ENCODE results near the gene TBX15.

TBX15 gene

GRCh38 chr1:119001181-119002027, 13.3 kb upstream of the TBX15 start:
- H3K4me3 ChIP-seq (ENCODE audit: low read depth, low read length): no peak overlapping the region
- TF ChIP-seq CTCF (IDR thresholded peaks at IDR 0.05; ENCODE audit: low read depth, low read length): no peak

GRCh38 chr1:119000371-119001180, 12.4 kb upstream of the TBX15 start:
- peak overlapping the region; percentile 40 for H3K4me3 ChIP-seq (ENCODE audit: low read depth, low read length)
- TF ChIP-seq CTCF (IDR thresholded peaks at IDR 0.05; ENCODE audit: low read depth, low read length): no peak

- no peak overlapping the region for H3K4me3 ChIP-seq (ENCODE audit: low read depth, low read length)
- TF ChIP-seq CTCF (IDR thresholded peaks at IDR 0.05; ENCODE audit: low read depth, low read length): no peak
These were observed 11.4 kb upstream of the TBX15 start for GRCh38 chr1:118999348-119000071.

GRCh38 chr1:118998171-118998570, 10.0 kb upstream of the TBX15 start:
- no peak for TF ChIP-seq CTCF (IDR thresholded peaks at IDR 0.05; ENCODE audit: low read depth, low read length)
- no peak overlapping the region for H3K4me3 ChIP-seq (ENCODE audit: low read depth, low read length)

- H3K4me3 ChIP-seq (ENCODE audit: low read depth, low read length): no peak overlapping the region
- no peak for TF ChIP-seq CTCF (IDR thresholded peaks at IDR 0.05; ENCODE audit: low read depth, low read length)
These were observed 9.1 kb upstream of the TBX15 start for GRCh38 chr1:118997225-118997624.

GRCh38 chr1:118995312-118996016, 7.3 kb upstream of the TBX15 start:
- TF ChIP-seq CTCF (IDR thresholded peaks at IDR 0.05; ENCODE audit: low read depth, low read length): no peak
- H3K4me3 ChIP-seq (ENCODE audit: low read depth, low read length): no peak overlapping the region

Data from WI38 (cell line).